Cardiac septum (tissue), 1 donor: Measurements from ENCODE around the gene UMODL1. TPM values are rescaled to one million over a fixed set of nuclear protein-coding genes. Genes with fewer than 3 reads are reported as not detected.

Experiments used
- DNase-seq: peaks from one replicate; pipeline ENCODE4 v3.0.0-alpha.2; 2020; ENCODE audit warnings: low spot score
- intact Hi-C: fragments of 100-400 bp; cut with DNase I; formaldehyde crosslinking; loops from one replicate; pipeline ENCODE4 v1.14.0; 2022
- total RNA-seq: library from RNA; stranded (reverse); fragmentation: NEBNext Ultra II Directional; extraction: Animal tissue kit (Norgen Biotek cat#: 25700); gene quantifications from one replicate; pipeline ENCODE4 v1.2.1, GENCODE V29; 2021
- donor health status: DM: no; HTN: no; CAD: no.

UMODL1 gene
- total RNA-seq, 1 donor from 2014 or later = not detected

DNA sequence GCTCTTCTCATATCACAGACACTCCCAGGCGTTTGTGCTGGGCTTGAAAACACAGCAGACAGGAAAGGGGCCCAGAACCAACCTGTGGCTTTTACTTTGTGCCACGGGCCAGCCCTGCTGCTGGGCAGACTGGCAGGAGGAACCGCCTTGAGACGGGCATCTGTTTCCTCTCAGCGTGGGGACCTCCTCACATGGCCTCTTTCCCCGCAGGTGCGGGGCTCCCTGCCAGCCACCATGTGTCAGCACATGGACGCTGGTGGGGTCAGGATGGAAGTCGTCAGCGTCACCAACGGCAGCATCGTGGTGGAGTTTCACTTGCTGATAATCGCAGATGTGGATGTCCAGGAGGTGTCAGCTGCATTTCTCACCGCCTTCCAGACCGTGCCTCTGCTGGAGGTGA lies 47.8 kb downstream of the UMODL1 start:
- intact Hi-C loops = loop anchor here (2.0 to 10.0 kb wide), 3 partner anchors 164 to 507 kb away; partner anchors contain the start of gene C2CD2
- DNase-seq = no peak

GRCh38 chr21:42120101-42120902 lies 49.2 kb downstream of the UMODL1 start:
- intact Hi-C loops = no loop called here
- DNase-seq = no peak

GRCh38 chr21:42120903-42121535 lies 49.9 kb downstream of the UMODL1 start:
- DNase-seq = no peak
- intact Hi-C loops = no loop called here

- no peak for DNase-seq
- intact Hi-C loops = no loop called here
Observed at GRCh38 chr21:42121794-42122193, 50.7 kb downstream of the UMODL1 start.

DNA sequence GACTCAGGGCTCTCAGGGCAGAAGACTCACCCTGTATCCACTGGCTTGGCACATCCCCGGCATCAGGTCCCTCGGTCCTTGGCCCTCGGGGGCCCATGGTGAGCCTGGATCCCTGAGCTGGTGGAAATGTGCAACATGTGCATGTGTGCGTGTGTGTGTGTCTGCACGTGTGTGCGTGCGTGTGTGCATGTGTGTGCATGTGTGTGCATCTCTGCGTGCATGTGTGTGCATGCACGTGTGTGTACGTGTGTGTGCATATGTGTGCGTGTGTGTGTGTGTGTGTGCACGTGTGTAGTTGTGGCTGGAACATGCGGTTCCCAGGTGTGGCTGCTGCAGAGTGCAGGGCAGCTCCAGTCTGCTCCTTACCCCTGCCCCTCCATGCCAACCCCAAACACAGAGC lies 51.3 kb downstream of the UMODL1 start:
- DNase-seq = no peak
- intact Hi-C loops = no loop called here

DNA sequence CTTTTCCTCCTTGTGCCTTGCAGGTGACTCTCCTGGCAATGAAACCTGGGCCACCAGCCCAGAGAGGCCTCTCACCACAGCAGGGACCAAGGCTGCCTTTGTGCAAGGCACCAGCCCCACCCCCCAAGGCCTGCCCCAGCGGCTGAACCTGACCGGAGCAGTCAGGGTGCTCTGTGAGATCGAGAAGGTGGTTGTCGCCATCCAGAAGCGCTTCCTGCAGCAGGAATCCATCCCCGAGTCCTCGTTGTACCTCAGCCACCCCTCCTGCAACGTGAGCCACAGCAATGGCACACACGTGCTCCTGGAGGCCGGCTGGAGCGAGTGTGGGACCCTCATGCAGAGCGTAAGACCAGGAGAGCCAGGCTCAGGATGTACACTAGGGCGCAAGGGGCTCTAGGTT lies 51.7 kb downstream of the UMODL1 start:
- DNase-seq = no peak
- intact Hi-C loops = no loop called here

GRCh38 chr21:42123219-42123908 lies 52.2 kb downstream of the UMODL1 start:
- DNase-seq = no peak
- intact Hi-C loops = no loop called here

DNA sequence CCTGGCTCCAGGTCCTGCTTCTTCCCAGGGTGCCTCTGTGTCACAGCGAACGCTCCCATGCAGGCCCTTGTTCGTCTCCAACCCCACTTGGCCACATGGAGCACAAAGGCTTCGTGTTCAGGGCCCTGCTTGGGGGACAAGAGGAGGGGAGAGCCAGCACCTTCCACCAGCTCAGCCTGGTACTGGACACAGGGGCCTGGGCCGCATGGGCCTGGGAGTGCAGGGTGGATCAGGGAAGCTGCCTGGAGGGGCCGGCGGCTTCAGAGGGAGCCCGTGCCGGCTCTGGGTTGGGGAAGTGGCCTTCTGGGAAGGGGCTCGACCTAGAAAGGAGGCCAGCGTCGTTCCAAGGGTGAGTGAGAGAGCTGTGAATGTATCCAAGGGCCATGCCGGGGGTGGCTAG lies 53.0 kb downstream of the UMODL1 start:
- intact Hi-C loops = no loop called here

DNA sequence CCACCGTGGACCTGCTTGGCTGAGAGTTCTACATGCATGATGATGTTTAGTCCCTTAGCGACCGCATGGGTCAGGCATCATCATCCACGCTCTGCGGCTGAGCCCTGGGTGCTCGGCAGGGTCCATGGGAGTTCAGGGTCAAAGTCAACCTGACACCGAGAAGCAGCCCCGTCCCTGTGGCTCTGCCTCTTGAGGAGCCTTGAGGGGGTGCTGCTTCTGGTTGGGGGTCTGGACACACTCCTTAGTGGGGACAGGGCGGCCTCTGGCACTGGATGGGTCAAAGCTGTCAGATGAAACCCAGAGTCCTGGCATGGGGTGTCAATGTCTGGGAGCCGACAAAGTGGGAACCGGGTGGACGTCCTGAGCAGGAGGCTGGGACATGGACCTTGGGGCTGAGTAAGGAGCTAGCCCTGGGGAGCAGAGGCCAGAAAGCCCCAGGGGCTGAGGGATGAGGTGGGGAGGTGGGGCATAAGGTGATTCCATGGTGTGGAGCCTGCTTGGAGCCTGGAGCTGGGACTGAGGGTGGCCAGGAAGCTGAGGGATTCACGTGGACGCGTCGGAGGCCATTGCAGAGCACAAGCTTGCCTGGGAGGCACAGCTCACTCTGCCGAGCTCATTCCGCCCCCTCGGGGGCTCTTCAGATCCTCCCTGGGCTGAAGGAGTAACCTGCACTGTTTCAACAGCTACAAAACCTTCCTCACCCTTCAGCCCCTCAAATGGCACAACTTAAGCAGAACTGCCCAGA lies 53.9 kb downstream of the UMODL1 start:
- no peak for DNase-seq
- intact Hi-C loops = no loop called here

More for the DNA sequence above, 53.0 kb downstream of the UMODL1 start:
- no peak for DNase-seq

DNA sequence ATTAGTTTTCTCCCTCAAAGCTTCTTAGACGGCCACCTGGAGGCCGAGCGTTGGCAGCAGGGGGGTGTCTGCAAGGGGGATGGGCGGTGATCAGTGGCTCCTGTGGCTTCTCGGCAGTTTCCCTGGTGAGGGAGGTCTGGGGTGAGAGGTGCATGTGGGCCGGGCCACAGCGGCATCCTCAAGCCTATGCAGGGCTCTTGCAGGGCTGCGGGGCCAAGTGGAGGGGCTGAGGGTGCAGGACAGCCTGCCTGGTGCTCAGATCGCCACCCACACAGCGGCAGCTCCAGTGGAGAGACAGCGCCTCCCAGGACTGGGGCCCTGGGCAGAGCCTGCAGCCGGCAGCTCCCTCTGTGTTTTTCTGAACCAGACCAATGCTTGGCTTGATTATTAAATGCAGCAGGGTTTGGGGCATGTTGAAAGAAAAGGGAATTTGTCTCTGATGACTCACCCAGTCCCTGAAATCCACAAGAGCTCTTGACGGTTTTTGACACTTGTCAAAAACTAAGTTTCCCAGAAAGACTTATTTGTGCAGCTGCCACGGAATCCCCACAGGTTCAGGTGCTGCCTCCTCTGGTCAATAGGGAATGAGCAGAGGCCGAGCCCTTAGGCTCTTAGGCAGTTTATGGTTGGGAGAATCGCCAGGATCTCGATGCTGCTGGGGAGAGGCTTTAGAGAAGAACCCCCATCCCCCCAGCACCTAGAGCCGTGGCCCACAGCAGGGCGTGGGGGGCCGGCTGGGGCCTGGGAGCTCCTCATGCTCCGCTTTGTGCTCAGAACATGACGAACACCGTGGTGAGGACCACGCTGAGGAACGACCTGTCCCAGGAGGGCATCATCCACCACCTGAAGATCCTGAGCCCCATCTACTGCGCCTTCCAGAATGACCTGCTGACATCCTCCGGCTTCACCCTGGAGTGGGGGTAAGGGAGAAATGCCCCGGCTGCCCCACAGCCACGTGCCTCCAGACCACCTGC lies 54.7 kb downstream of the UMODL1 start:
- intact Hi-C loops = no loop called here
- no peak for DNase-seq

DNA sequence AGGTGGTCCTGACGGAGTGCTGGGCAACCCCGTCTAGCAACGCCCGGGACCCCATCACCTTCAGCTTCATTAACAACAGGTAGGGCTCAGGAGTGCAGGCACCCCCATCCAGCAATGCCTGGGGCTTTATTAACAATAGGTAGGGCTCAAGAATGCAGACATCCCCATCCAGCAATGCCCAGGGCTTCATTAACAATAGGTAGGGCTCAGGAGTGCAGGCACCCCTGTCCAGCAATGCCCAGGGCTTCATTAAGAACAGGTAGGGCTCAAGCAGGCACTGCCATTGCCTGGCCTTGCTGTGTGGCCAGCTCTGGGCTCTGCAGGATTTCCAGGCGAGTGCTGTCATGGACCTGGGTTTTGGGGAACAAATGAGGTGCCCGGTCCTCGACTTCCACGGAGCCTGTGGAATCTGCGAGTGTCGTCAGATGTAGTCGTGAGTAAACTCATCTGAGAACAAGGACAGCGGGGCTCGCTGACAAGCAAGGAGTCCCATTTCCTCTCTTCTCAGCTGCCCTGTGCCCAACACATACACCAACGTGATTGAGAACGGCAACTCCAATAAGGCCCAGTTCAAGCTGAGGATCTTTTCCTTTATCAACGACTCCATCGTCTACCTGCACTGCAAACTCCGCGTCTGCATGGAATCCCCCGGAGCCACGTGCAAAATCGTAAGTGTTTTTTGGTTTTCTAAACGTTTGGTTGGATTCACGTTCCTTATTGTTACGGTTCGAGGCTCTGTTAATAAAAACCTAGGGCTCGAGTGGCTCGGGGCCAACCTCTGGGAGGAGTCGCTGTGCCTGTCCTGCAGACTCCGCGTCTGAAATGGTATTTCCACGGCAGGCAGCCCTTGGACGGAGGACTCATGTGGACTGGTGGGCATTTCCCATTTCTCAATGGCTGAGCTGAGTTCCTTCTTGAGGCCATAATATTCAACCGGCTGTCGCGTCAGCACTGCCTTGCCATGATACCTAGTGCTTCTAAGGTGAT lies 56.3 kb downstream of the UMODL1 start:
- intact Hi-C loops = no loop called here
- no peak for DNase-seq

GRCh38 chr21:42129300-42130266 lies 58.5 kb downstream of the UMODL1 start:
- intact Hi-C loops = no loop called here

DNA sequence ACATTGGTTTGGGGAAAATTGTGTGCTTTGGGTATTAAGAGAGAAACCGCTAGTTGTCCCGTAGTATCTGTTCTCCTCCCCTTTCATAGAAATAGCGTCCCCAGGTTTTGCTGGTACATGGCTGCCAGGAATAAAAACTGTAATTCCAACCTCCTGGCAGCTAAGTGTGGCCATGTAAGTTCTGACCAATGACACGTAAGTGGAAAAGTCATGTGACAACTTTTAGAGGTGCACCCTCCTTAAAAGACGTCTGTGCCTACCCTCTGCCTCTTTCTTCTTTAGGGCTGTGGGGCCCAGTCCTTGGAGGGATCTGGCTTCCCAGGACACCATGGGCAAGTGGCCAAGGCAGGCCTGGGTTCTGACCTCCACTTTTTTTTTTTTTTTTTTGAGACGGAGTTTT lies 59.3 kb downstream of the UMODL1 start:
- intact Hi-C loops = no loop called here
- DNase-seq = no peak

More at GRCh38 chr21:42129300-42130266, 58.5 kb downstream of the UMODL1 start:
- no peak for DNase-seq

GRCh38 chr21:42132183-42132582 lies 61.1 kb downstream of the UMODL1 start:
- intact Hi-C loops = no loop called here
- no peak for DNase-seq

- no peak for DNase-seq
- intact Hi-C loops = no loop called here
Observed at GRCh38 chr21:42133131-42133530, 62.0 kb downstream of the UMODL1 start.

- no peak for DNase-seq
- intact Hi-C loops = no loop called here
Observed at GRCh38 chr21:42135386-42136052, 64.4 kb downstream of the UMODL1 start.
